Fibroblast of villous mesenchyme (primary cell): ENCODE data around the gene NABP2. TPM values are rescaled to one million over a fixed set of nuclear protein-coding genes. Genes with fewer than 3 reads are reported as not detected.
A peak's percentile ranks its signal among the peaks of the same experiment; 100 is the strongest.

Experiments
- DNase-seq: peaks from one replicate; pipeline ENCODE4 v3.0.0-alpha.2; 2010; ENCODE audit warnings: low read depth
- H3K4me3 ChIP-seq: 2 replicates; pipeline ENCODE4 v1.5.1; 2011; ENCODE audit warnings: low read depth, mild to moderate bottlenecking, low read length
- total RNA-seq: library from RNA; depleted of rRNA; stranded (reverse); fragments of >200 nt; gene quantifications from 2 replicates; pipeline ENCODE4 v1.2.3, GENCODE V29; 2012
- TF ChIP-seq, protein P1 (sequence below): IDR thresholded peaks from 2 replicates; pipeline ENCODE4 v1.5.1; 2012; ENCODE audit warnings: low read depth, mild to moderate bottlenecking, low read length; ENCODE audit not compliant: insufficient read depth

The NABP2 gene
- total RNA-seq, 1 donor: 23.3 TPM

DNA sequence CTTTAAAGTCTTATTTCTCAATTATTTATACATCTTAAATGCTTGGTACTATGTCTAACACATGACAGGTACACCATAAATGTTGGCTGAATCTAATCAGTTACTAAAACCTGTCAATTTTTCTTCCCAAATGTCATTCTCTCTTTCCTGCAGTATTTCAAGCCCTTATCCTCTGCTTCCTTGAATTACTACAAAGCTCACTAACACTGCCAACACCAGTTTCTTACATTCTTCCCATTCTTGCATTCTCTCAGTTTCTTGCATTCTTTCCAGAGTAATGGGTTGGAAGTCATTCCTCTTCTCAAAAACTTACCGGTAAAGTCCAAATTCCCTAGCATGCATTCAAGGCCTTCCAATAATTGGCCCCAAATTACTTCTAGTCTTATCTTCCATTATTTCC, 25.3 kb upstream of the NABP2 start:
- no peak overlapping the region for H3K4me3 ChIP-seq
- TF ChIP-seq, protein P1, sequence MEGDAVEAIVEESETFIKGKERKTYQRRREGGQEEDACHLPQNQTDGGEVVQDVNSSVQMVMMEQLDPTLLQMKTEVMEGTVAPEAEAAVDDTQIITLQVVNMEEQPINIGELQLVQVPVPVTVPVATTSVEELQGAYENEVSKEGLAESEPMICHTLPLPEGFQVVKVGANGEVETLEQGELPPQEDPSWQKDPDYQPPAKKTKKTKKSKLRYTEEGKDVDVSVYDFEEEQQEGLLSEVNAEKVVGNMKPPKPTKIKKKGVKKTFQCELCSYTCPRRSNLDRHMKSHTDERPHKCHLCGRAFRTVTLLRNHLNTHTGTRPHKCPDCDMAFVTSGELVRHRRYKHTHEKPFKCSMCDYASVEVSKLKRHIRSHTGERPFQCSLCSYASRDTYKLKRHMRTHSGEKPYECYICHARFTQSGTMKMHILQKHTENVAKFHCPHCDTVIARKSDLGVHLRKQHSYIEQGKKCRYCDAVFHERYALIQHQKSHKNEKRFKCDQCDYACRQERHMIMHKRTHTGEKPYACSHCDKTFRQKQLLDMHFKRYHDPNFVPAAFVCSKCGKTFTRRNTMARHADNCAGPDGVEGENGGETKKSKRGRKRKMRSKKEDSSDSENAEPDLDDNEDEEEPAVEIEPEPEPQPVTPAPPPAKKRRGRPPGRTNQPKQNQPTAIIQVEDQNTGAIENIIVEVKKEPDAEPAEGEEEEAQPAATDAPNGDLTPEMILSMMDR: no peak
- DNase-seq: no peak

DNA sequence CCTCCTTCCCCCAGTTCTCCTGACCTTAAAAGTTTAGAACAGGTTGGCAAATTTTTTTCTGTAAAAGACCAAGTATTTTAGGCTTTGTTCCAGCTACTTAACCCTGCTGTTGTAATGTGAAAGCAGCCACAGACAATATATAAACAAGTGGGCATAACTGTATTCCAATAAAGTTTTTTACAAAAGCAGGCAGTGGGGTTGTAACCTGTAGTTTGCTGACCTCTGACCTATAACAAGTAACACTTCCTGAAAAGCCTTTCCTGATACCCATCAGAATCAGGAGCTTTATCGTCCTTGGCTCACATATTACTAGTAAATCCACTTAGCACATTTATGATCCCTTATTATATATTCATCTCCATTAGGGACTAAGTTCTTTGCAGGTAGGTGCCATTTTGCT, 21.8 kb upstream of the NABP2 start:
- TF ChIP-seq, protein P1: no peak
- H3K4me3 ChIP-seq: no peak overlapping the region
- DNase-seq: peak; percentile 31

DNA sequence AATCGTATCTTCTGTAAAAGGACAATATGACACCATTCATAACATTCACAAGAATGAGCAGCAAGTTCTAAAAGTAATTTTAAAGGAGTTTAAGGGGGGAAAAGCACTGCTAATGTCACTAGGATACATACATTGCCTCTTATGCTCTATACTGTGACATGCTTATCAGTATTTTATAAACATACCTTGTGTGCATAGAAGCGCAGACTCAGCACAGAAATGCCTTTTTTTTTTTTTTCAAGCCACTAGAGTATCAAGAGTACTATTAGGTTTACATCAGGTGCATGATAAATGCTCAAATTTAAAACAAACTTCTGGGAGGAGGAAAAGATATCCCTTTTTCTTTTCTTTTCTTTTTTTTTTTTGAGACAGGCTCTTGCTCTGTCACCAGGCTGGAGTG, 21.3 kb upstream of the NABP2 start:
- no peak for DNase-seq
- TF ChIP-seq, protein P1: no peak
- no peak overlapping the region for H3K4me3 ChIP-seq

DNA sequence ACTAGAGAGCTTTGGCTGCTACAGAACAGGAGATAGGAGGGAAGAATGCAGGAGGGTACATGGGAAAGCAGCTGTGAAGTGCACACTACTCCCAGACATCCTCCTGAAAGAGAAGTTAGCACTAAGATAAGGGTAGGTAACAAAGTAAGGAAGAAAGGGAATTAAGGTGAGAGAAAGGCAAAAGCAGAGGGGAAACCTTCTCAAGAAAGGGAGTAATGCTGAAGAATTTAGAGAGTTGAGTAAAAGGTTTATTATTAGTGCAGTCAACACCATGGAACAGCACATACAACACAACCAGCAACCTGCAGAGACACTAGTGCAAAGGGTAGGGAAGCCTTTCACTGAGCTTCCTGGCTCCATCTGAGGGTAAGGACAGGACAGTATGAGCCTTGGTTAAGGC, 19.9 kb upstream of the NABP2 start:
- no peak overlapping the region for H3K4me3 ChIP-seq
- TF ChIP-seq, protein P1: no peak
- DNase-seq: no peak

DNA sequence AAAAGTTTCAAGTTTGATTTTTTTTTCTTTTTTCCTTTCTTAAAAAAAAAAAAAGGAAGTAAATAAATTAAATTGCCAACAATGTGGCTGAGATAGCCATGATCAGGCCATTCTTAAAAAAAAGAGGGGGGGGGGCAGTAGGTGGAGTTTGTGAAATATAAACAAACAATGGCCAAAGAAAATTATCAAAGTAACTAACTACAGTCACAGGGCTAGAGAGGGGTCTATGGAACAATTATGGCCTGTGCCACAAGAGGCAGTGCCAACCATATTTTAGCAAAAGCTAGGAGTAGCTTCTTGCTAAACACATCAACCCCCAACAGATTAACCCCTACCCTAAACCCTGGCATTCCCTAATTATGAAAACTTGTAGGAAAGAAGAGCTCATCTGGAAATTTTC, 18.7 kb upstream of the NABP2 start:
- DNase-seq: no peak
- H3K4me3 ChIP-seq: no peak overlapping the region

DNA sequence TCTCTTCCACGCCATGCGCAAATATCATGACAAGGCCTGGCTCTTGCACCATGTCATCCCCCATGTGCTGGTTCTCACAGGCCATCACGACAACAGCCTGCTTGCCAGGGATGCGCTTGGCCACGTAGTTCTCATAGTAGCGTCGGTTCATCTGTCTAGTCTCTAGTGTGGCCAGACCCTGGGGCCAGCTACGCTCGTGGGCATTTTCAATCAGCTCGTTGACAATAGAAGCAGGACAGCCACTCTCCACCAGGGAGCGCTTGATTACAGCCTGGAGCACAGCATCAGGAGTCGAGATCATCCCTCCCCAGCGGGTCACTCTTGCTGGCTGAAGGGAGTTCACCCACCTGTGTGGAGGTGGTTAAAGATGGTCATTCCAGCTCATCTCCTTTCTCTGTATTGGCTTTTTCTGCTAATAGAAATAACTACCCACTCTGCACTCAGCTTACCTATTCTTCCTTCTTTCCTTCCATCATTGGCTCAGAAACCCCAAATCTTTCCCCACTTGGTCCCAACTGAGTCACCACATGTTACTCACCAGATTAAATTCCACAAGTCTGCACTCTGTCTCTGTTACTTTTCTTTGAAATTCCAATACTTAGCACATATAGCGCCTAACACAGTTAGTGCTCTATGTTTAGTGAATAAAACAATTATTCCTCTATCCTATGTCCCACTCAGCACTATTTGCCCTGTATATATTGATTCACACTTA, 17.5 kb upstream of the NABP2 start:
- H3K4me3 ChIP-seq: no peak overlapping the region
- peak; percentile 59 for DNase-seq
- TF ChIP-seq, protein P1: peak; percentile 73

More for the DNA sequence above, 18.7 kb upstream of the NABP2 start:
- TF ChIP-seq, protein P1: no peak

DNA sequence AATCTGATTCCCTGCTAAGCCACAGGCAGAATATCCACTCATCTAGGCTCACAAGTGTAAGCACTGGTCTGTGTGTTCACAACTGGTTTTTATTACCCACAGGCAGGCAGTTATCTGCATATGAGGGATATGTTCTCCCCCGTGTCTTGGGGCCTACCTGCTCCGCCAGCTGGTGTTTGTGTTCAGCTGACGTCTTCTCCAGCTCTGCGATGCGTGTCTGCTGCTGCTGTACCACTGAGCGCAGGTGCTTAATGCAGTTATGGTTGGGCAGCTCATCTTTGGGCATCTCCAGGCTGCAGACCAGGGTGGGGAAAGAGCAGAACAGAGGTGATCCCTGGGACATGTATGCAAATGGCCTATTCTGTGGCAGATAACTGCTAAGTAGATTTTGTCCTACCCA, 16.1 kb upstream of the NABP2 start:
- DNase-seq: no peak

More for the DNA sequence above, 16.1 kb upstream of the NABP2 start:
- no peak overlapping the region for H3K4me3 ChIP-seq
- TF ChIP-seq, protein P1: no peak
